Subcutaneous abdominal adipose tissue (tissue), 5 donors: Measurements from ENCODE around the gene NOP53.
"Not testable (repeated sequence)": the region's sequence is repeated elsewhere in the genome, so short reads cannot be mapped to it uniquely, and the experiment has no call there.

Experiments used
- H3K27ac ChIP-seq: one replicate; pipeline ENCODE4 v1.7.0; 2013; ENCODE audit warnings: low read depth, mild to moderate bottlenecking, inconsistent platforms, low read length, moderate library complexity
- H3K27me3 ChIP-seq, 5 donors: one replicate each; pipeline ENCODE4 v1.7.0; 2013; ENCODE audit warnings: low read length in 5 of 5, inconsistent platforms in 1 of 5; ENCODE audit not compliant: control insufficient read depth in 5 of 5, insufficient read depth in 4 of 5
- H3K36me3 ChIP-seq, 5 donors: one replicate each; pipeline ENCODE4 v1.7.0; 2013; ENCODE audit warnings: low read length in 5 of 5; ENCODE audit not compliant: control insufficient read depth in 5 of 5, insufficient read depth in 5 of 5
- H3K4me1 ChIP-seq, 5 donors: one replicate each; pipeline ENCODE4 v1.7.0; 2013; ENCODE audit warnings: low read length in 5 of 5, mild to moderate bottlenecking in 3 of 5, moderate library complexity in 1 of 5; ENCODE audit not compliant: control insufficient read depth in 5 of 5, insufficient read depth in 5 of 5
- H3K4me3 ChIP-seq, 5 donors: one replicate each; pipeline ENCODE4 v1.7.0; 2013; ENCODE audit warnings: low read length in 5 of 5, low read depth in 1 of 5
- H3K9ac ChIP-seq, 5 donors: one replicate each; pipeline ENCODE4 v1.7.0; 2013; ENCODE audit warnings: low read length in 5 of 5, mild to moderate bottlenecking in 4 of 5, moderate library complexity in 3 of 5
- H3K9me3 ChIP-seq, 5 donors: one replicate each; pipeline ENCODE4 v1.7.0; 2013; ENCODE audit warnings: low read length in 5 of 5; ENCODE audit not compliant: control insufficient read depth in 5 of 5
- donor health status: healthy.
- donor health status: healthy.
- donor health status: healthy.
- donor health status: healthy.
- donor health status: healthy.

Gene NOP53

GRCh38 chr19:47730521-47730889, 14.8 kb upstream of the NOP53 start:
- no peaks in the 10 kb centered on the region for H3K9me3 ChIP-seq
- peaks cover 8 to 46% (median 42%) of the 10 kb centered on the region in 5 donors for H3K4me1 ChIP-seq
- H3K27ac ChIP-seq: peak overlapping the region; percentile 95
- no peak overlapping the region for H3K4me3 ChIP-seq
- no peak overlapping the region for H3K9ac ChIP-seq
- peaks cover 0 to 65% (median 39%) of the 10 kb centered on the region in 5 donors for H3K36me3 ChIP-seq
- no peaks in the 10 kb centered on the region for H3K27me3 ChIP-seq

- no peak overlapping the region for H3K9ac ChIP-seq
- H3K27ac ChIP-seq: peak overlapping the region; percentile 95
- H3K36me3 ChIP-seq: peaks cover 0 to 61% (median 35%) of the 10 kb centered on the region in 5 donors
- no peaks in the 10 kb centered on the region for H3K9me3 ChIP-seq
- H3K4me1 ChIP-seq: peaks cover 8 to 42% (median 38%) of the 10 kb centered on the region in 5 donors
- H3K4me3 ChIP-seq: no peak overlapping the region
- no peaks in the 10 kb centered on the region for H3K27me3 ChIP-seq
These were observed 14.4 kb upstream of the NOP53 start for GRCh38 chr19:47730910-47731309.

DNA sequence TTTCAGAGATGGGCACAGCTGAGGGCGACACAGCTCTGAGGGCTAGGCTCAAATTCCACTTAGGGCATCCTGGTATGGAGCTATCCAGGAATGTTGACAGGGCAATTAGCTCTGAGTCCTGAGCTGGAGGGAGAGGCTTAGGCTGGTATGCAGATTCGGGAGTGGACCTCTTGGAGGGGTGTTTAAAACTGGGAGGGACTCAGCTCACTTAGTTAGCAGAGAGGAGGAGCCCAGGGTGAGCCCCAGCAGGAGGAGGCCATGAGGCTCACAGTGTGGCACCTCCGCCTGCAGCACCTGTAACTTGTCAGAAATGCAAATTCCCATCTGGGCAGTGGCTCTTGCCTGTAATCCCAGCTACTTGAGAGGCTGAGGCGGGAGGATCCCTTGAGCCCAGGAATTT, 10.2 kb upstream of the NOP53 start:
- Histone ChIP-seq H3K27me3 (no peaks in the 10 kb centered on the region), H3K4me3 (no peak overlapping the region), H3K9ac (no peak overlapping the region), H3K9me3 (no peaks in the 10 kb centered on the region), H3K4me1 (peaks cover 0 to 8% (median 6%) of the 10 kb centered on the region in 5 donors), H3K36me3 (peaks cover 0 to 70% (median 47%) of the 10 kb centered on the region in 5 donors), H3K27ac (no peak overlapping the region)

GRCh38 chr19:47740866-47741519, 4.4 kb upstream of the NOP53 start:
- Histone ChIP-seq H3K36me3 (peaks cover 0 to 49% (median 39%) of the 10 kb centered on the region in 5 donors), H3K9me3 (no peaks in the 10 kb centered on the region), H3K9ac (no peak overlapping the region), H3K4me1 (peaks cover 14 to 36% (median 24%) of the 10 kb centered on the region in 5 donors), H3K27me3 (peaks cover 0 to 8% (median 0%) of the 10 kb centered on the region in 5 donors), H3K27ac (peak overlapping the region; percentile 99), H3K4me3 (no peak overlapping the region)

DNA sequence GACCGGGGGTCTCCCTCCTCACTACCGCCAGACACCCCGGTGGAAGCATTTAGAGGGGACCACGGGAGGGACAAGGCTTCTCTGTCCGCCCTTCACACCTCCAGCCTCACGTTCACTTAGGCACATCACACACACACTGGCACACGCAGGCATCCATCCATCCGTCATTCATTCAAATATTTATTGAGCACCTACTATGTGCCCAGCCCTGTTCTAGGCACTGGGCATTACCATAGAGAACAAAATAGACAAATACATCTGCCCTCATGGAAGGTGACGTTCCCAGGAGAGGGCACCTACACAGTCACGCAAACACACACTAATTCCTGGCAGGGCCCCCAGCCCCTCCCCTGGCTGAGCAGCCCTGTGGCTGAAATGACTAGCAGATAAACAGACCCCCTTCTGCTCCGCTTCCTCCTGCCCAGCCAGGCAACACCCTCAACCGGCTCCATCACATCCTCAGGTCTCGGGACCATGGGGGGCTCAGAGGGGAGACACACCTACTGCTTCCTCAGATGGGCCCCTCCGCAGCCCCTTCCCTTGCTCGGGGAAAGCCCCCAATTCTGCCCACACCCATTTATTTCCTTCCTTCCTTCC, 3.7 kb upstream of the NOP53 start:
- peak overlapping the region; percentile 99 for H3K27ac ChIP-seq
- peaks cover 0 to 43% (median 33%) of the 10 kb centered on the region in 5 donors for H3K36me3 ChIP-seq
- H3K4me3 ChIP-seq: no peak overlapping the region

DNA sequence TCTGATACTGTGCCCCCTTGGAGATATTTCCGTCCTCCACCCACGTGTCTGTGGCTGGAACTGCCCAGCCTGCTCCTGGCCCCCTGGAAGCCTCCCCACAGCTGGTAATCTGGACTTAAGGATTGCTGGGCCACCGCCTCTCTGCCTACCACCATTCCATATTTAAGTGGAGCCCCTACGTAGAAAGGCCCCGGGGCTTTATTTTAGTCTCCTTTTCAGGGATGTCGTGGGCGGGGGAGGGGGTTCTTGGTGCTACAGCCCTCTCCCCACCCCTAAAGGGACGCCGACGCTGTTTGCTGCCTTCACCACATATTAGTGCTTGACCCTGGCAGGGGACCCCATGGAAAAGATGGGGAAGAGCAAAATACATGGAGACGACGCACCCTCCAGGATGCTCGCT, 2.7 kb upstream of the NOP53 start:
- Histone ChIP-seq H3K4me1 (peaks cover 14 to 43% (median 34%) of the 10 kb centered on the region in 5 donors), H3K4me3 (peak overlapping the region in 4 of 5 donors; percentile 18 to 56 (median 34)), H3K9ac (peak overlapping the region; percentile 56 to 98 (median 71))

More for the DNA sequence above, 3.7 kb upstream of the NOP53 start:
- H3K27me3 ChIP-seq: peaks cover 0 to 8% (median 0%) of the 10 kb centered on the region in 5 donors
- peaks cover 14 to 39% (median 30%) of the 10 kb centered on the region in 5 donors for H3K4me1 ChIP-seq
- no peak overlapping the region for H3K9ac ChIP-seq
- H3K9me3 ChIP-seq: no peaks in the 10 kb centered on the region

GRCh38 chr19:47746129-47746528, 783 bp downstream of the NOP53 start:
- Histone ChIP-seq H3K9ac (peak overlapping the region in 1 of 5 donors; percentile 51), H3K4me3 (peak overlapping the region; percentile 70 to 85 (median 75)), H3K36me3 (peaks cover 0 to 47% (median 42%) of the 10 kb centered on the region in 5 donors), H3K4me1 (peaks cover 14 to 43% (median 34%) of the 10 kb centered on the region in 5 donors)
- not testable (repeated sequence) for H3K27me3 ChIP-seq, H3K27ac ChIP-seq, H3K9me3 ChIP-seq

More for the DNA sequence above, 2.7 kb upstream of the NOP53 start:
- peak overlapping the region; percentile 99 for H3K27ac ChIP-seq
- H3K36me3 ChIP-seq: peaks cover 0 to 43% (median 38%) of the 10 kb centered on the region in 5 donors
- H3K27me3 ChIP-seq: peaks cover 0 to 8% (median 0%) of the 10 kb centered on the region in 5 donors
- H3K9me3 ChIP-seq: no peaks in the 10 kb centered on the region

- Histone ChIP-seq H3K9ac (no peak overlapping the region), H3K4me1 (peaks cover 3 to 22% (median 20%) of the 10 kb centered on the region in 5 donors), H3K27me3 (no peaks in the 10 kb centered on the region), H3K4me3 (no peak overlapping the region), H3K9me3 (no peaks in the 10 kb centered on the region), H3K36me3 (peaks cover 0 to 66% (median 64%) of the 10 kb centered on the region in 5 donors), H3K27ac (no peak overlapping the region)
These were observed 4.0 kb downstream of the NOP53 start for GRCh38 chr19:47749326-47749725.

DNA sequence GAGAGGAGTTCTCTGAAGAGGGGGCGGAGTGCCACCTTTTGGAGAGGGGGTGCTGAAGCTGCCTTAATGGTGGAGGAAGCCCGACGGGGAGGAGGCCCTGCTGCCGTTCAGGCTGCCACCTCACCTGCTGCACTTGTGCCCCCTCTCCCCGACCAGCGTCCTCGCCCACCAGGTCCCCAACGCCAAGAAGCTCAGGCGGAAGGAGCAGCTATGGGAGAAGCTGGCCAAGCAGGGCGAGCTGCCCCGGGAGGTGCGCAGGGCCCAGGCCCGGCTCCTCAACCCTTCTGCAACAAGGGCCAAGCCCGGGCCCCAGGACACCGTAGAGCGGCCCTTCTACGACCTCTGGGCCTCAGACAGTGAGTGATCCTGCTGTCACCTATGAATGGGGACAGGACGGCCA, 5.4 kb downstream of the NOP53 start:
- Histone ChIP-seq H3K4me1 (peaks cover 0 to 14% (median 13%) of the 10 kb centered on the region in 5 donors), H3K9ac (no peak overlapping the region), H3K4me3 (no peak overlapping the region), H3K9me3 (no peaks in the 10 kb centered on the region), H3K36me3 (peaks cover 0 to 78% (median 77%) of the 10 kb centered on the region in 5 donors), H3K27me3 (no peaks in the 10 kb centered on the region), H3K27ac (no peak overlapping the region)
